NCI-H2029 (cell line): ENCODE results near the gene ZBTB46.
"Not testable (repeated sequence)": the region's sequence is repeated elsewhere in the genome, so short reads cannot be mapped to it uniquely, and the experiment has no call there.

Experiments
- DNase-seq: peaks from one replicate; lab custom pipeline; 2025; lab: John Stamatoyannopoulos, UW

ZBTB46 gene, protein sequence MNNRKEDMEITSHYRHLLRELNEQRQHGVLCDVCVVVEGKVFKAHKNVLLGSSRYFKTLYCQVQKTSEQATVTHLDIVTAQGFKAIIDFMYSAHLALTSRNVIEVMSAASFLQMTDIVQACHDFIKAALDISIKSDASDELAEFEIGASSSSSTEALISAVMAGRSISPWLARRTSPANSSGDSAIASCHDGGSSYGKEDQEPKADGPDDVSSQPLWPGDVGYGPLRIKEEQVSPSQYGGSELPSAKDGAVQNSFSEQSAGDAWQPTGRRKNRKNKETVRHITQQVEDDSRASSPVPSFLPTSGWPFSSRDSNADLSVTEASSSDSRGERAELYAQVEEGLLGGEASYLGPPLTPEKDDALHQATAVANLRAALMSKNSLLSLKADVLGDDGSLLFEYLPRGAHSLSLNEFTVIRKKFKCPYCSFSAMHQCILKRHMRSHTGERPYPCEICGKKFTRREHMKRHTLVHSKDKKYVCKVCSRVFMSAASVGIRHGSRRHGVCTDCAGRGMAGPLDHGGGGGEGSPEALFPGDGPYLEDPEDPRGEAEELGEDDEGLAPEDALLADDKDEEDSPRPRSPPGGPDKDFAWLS

DNA sequence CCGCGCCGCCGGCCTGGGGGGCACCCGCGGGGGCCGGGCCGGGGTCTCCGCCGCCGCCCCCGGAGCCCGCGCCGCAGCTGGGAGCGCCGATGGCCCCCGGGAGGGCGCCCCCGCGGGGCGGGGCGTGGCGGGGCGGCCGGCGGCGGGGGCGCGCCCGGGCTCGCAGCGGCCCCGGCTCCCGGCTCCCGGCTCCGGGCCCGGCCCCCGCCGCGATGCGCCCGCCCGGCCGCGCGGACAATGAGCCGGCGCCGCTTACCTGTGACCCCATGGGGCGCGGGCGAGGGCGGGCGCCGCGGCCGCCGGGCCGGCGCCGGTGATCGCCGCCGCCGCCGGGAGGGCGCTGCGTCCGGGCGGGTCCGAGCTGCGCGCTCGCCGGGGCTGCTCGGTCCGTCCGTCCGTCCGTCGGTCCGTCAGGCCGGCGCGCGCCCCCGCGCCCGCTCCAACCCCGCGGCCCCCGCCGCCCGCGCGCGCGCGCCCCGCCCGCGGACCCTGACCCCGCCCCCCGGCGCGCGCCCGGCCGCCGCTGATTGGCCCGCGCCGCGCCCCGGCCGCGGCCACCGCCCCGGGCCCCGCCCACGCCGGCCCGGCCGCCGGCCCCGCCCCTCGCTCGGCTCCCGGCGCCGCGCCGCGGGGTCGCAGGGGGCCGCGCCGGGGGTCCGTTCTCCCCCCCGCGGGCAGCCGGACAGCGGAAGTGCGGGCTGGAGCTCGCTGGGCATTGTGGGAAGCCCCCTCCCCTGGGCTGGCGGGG, at the start of gene ZBTB46:
Gene ZBTB46 (minus strand): TSS at position 424 of the 748 bp plus-strand sequence. CDS start 40,507 bp downstream, outside the sequence.
- DNase-seq = no peak

DNA sequence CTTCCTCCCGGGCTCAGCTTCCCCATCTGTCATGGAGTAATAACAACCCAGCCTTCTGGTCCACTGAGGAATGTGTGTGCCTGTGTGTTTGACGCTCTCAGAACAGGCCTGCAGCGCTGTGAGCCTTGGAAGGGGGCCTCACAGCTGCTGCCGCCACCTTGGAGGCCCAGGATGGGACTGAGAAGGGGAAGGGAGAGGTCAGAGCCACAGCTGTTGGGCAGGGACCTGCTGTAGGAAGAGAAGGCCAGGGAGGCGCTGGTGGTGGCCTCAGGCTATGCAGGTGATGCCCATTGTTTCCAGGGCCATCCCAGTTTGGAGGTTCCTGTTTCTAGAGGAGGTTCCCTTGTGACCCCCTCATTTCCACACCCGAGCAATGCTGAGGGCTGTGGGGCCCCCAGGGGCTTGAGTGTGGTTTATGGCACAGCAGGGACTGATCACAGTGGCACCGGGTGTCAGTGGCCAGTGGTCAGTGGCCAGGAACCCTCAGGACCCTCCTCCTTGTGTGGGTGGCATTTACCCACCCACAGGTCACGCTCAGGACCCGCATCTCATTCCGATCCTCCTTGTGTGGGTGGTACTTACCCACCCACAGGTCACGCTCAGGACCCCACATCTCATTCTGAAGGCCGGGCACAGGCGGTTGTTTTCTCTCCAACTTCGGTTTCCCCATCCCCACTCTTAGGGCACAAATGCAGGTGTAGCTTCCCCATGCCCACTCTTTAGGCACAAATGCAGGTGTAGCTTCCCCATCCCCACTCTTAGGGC, 48.0 kb upstream of the ZBTB46 start:
- no peak for DNase-seq

DNA sequence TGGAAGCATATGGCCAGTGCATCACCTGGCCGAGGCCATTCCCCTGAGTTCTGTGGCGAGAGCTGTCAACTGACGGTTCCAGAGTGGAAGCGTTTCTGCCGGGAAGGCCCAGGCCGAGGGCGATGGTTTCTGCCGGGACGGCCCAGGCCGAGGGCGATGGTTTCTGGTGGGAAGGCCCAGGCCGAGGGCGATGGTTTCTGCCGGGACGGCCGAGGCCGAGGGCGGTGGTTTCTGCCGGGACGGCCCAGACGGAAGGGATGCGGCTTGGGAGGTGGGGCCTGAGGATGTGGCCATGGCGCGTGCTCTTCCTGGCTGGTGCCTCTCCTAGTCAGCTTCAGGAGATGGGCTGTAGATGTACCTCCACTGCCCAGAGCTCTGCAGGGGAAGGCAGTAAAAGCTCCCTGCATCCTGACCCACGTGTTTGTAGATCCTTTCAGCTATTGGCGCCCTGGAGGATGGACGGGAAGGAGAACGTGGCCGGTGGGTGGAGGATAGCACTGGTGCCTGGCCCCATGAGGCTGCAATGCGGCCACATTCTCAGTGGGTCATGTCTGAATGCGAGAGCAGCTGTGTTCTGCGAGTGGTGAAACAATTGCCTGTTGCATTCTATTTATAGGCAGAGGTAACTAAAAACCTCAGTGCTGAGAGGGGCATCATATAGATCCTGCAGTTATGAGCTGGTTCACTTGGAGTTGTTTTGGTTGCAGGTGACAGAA, 46.8 kb upstream of the ZBTB46 start:
- DNase-seq = no peak

DNA sequence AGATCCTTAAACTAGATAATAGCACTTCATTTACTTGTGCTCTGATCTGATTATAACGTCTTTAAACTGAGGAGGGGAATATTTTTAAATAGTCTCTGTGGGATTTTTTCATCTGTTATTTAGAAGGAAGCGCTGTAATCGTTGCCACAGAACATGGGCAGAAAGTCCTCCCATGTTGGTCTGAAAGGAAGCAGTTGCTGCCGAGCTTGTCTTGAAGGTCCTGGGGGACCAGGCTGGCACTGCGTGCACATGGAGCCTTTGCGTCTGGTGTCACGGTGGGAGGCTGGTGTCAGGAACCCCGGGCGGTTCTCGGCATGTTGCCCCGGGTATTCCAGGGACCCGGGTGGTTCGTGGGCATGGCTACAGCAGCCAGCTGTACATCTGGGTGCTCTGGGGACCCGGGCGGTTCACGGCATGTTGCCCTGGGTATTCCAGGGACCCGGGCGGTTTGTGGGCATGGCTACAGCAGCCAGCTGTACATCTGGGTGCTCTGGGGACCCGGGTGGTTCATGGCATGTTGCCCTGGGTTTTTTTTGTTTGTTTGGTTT, 45.5 kb upstream of the ZBTB46 start:
- DNase-seq = no peak

DNA sequence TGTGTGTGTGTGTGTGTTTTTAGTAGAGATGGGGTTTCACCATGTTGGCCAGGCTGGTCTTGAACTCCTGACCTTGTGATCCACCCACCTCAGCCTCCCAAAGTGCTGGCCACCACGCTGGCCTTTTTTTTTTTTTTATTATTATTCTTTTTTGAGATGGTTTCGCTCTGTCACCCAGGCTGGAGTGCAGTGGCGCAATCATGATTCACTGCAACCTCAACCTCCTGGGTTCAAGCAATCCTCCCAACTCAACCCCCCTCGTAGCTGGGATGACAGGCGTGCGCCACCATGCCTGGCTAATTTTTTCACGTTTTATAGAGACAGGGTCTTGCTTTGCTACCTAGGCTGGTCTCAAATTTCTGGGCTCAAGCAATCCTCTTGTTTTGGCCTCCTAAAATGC, 43.2 kb upstream of the ZBTB46 start:
- not testable (repeated sequence) for DNase-seq

DNA sequence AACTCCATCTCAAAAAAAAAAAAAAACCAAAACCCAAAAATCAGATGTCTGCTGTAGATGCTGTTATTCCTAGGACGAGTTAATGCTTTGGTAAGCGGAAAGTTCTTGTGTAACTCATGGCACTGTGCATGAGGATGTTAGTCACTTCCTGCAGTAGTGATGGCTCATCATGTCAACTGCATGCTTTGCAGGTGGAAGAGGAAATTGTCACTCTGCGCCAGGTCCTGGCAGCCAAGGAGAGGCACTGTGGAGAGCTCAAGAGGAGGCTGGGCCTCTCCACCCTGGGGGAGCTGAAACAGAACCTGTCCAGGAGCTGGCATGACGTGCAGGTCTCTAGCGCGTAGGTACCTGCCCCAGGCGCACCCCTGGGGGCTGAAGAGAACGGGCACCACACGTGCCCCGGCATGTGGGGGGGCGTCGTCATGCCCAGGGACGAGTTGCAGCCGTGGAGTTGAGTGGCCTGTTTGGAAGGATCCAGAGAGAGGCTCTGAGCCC, 42.5 kb upstream of the ZBTB46 start:
- DNase-seq = no peak

DNA sequence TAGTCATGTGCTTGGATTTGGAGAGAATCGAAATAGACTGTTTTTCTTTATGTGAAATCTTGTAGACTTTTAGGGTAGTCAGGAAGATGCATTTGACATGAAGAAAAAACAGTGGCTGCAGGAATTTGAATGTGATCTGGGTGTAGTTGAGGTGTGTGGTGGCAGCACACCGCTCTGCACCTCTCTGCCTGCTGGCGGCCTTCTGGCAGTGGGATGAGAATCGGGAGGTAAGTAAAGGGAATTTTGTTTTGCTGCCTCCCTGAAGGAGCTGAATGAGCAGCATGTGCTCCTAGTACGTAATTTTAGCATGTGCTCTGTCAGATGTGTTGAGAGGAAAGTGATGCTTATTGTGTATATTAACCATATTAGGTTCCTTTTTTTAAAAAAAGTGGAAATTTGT, 37.2 kb upstream of the ZBTB46 start:
- DNase-seq = no peak

DNA sequence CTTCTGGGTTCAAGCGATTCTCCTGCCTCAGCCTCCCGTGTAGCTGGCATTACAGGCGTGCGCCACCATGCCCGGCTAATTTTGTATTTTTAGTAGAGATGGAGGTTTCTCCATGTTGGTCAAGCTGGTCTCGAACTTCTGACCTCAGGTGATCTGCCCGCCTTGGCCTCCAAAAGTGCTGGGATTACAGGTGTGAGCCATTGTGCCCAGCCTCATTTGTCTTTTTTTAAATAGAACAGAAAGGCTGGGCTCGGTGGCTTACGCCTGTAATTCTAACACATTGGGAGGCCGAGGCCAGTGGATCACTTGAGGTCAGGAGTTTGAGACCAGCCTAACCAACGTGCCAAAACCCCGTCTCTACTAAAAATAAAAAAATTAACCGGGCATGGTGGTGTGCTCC, 36.0 kb upstream of the ZBTB46 start:
- DNase-seq = not testable (repeated sequence)

DNA sequence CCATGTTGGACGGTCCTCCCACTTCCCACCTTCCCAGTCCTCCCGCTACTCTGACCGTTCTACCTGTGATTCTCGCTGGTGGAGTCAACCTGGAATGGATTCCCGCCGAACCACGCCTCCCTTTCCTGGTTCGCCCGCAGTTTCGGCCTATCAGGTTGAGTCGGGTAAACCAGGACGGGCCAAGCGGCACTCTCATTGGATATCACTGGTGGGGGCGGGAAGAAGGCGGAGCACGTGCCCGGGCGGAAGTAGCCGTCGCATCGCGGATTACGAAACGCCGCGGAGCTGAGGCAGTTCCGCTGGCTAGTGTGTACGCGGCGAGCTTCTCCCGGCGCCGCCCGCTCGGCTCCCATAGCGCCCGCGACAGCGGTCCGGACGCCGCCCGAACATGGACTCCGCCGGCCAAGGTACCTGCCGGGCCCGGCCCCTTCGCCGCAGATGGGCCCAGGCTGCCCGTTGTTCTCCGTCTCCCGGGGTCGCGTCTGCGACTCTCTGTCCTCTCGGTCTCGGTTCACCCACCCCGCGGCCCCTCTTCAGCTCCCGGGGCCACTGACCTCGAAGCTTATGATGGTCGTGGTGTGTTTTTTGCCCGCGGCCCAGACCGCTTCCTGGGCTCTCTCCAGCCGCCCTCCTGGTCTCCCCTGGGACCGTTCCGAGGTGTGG, 34.0 kb upstream of the ZBTB46 start, which contains the start of gene TPD52L2:
Gene TPD52L2 (plus strand): TSS at position 293 of the 663 bp plus-strand sequence. CDS start 96 bp downstream, at position 389.
- peak; percentile 99 for DNase-seq

DNA sequence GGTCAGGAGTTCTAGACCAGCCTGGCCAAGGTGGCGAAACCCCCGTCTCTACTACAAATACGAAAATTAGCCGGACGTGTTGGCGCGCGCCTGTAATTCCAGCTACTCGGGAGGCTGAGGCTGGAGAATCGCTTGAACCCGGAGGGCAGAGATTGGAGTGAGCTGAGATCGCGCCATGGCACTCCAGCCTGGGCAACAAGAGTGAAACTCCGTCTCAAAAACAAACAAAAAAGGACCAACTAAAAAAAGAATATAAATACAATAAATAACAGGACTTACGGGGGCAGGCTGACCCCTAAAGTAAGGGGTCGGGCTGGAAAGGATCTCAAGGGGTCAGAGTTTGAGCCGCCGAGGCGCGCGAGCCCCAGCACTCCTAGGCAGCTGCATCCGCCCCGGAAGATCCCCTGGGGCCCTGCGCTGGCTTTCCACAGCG, 33.5 kb upstream of the ZBTB46 start:
- no peak for DNase-seq

DNA sequence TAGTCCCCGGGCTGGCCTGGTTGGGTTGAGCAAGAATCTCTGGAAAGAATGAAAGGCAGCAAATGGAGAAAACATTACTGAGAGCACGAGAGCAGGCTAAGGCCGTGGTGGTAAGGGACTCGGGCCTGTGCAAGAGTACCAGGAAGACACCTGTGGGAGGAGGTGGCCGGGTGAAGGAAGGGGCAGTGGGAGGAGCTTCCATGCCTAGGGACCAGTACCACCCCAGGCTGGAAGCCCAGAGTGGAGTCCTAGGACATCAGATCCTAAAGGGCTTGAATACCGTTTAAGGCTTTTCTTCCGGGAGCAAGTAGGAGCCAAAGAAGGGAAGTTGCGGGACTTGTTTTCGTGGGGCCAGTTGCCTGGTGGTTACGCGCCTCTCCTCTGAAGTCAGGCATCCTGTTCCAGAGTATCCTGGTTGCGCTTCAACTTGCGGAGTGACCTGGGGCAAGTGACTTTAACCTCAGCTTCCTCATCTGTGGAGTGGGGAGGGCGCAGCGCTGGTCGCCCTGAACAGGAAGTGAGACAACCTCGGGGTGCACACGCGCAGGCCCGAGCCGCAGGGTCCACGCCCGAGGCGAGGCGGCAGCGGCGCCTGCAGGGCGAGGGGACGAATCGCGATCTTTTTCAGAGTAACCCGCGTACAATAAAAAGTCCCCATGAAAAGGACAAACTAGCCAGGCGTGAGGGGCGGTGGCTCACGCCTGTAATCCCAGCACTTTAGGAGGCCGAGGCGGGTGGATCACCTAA, 32.9 kb upstream of the ZBTB46 start:
- DNase-seq = peak; percentile 65

DNA sequence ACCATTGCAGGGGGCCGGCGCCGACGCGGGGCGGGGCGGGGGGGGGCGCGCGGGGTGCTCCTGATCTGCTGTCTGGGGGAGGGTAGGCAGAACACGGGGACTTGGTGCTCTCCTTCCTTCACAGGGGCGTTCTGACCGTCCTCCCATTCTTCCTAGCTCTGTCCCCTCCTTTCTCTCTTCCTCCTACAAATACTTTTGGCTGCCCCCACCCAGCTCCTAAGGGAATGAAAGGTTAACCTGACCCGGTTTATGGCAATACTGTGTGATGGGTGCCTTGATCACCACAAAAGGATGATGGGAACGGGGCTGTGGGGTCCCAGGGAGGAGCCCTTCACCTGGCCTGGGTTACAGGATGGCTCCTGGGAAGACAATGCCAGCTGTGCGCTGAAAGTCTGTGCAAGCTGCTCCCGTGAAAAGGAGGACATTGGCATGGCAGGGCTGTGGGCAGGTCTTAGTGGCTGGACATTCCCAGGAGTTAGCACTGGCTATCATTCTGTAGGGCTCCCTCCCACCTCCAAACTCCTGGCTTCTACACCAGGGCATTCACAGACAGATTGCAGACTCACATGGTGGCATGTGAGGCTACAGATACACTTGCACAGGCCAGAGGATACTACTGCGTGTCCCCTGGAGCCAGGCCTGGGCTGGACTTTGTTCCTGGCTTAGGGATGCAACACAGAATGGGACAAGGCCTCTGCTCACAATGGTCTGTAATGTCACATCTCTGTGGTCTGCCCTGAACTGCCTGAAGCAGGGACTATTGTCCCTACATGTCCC, 32.1 kb upstream of the ZBTB46 start:
- no peak for DNase-seq

DNA sequence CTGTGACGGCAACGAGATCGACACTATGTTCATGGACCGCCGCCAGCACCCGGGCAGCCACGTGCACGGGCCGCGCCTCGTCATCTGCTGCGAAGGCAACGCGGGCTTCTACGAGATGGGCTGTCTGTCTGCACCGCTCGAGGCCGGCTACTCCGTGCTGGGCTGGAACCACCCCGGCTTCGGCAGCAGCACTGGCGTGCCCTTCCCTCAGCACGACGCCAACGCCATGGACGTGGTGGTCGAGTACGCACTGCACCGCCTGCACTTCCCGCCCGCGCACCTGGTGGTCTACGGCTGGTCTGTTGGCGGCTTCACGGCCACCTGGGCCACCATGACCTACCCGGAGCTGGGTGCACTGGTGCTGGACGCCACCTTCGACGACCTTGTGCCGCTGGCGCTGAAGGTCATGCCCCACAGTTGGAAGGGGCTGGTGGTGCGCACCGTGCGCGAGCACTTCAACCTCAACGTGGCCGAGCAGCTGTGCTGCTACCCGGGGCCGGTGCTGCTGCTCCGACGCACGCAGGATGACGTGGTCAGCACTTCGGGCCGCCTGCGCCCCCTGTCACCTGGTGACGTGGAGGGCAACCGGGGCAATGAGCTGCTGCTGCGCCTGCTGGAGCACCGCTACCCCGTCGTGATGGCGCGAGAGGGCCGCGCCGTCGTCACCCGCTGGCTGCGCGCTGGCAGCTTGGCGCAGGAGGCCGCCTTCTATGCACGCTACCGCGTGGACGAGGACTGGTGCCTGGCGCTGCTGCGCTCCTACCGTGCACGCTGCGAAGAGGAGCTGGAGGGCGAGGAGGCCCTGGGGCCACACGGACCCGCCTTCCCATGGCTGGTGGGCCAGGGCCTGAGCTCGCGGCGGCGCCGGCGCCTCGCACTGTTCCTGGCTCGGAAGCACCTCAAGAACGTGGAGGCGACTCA, 31.2 kb upstream of the ZBTB46 start:
- DNase-seq = no peak

DNA sequence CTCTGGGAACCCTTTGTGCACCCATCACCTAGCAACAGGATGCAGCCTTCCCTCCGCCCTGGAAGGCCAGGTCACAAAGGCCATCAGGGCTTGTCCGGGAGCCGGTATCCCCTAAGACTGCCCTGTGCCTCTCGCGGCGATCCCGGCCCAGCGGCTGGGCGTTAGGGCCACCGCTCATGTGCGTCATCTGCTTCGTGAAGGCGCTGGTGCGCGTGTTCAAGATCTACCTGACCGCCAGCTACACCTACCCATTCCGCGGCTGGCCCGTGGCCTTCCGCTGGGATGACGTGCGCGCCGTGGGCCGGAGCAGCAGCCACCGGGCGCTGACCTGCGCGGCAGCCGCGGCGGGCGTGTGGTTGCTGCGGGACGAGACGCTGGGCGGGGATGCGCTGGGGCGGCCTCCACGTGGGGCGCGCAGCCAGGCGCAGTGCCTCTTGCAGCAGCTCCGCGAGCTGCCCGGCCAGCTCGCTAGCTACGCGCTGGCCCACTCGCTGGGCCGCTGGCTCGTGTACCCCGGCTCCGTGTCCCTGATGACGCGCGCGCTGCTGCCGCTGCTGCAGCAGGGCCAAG, 30.4 kb upstream of the ZBTB46 start, which contains the start of gene ABHD16B:
Gene ABHD16B (plus strand): TSS at position 134 of the 570 bp plus-strand sequence. CDS start 43 bp downstream, at position 177.
- DNase-seq = no peak

DNA sequence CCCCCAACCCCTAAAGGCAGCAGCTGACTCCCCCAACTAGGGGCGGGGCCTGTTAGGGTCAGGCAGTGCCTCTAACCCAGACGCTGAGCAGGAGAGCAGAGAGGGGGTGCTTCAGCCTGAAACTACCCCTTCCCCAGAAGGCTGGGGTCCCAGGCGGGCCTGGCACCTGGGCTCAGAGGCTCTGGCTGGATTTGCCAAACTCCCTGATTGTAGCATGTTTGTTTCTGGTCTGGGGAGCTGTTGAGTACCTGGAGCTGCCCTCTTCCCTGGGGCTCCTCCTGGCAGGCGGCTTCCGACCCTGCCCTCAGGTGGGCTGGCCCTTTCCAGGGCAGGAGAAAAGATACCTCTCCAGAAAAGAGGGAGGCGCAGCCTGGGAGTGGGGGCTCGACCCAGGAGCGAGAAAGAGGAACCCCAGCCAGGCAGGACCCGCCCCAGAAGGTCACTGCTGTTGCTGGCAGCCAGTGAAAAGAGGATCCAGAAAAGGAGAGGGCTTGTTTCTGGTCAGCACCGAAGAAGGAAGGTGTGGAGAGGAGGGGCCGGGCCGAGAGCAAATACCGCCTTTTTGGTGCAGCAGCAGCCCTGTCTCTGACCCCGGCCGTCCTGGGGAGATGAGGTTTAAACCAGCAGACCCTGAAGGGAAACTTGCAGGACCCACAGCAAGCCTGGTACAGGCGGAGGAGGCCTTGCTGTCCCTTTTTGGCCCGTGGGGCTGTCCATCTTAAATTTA, 29.4 kb upstream of the ZBTB46 start:
- no peak for DNase-seq

DNA sequence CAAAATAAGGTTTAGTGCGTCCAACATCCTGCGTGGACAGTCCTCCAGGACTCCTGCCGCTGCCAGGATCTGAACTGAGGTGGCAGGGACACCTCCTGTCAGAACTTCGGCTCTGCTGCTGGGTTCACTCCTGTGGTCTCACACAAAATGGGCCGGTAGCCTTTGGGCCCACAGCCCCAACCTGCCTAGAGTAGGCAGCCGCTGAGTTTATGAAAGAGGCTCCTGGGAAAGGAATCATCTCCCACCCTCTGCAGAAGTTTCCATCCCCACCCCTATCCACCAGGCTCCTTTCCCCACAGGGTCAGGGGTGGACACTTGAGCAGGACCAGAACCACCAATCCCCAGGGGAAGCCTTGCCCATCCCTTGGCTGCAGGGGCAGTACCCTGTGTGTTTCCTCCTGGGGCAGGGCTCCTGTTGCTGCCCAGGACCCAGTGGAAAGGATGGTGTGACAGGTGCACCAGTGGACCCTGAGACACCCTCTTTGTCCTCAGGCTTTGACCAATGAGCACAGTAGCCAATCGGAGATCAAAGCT, 28.2 kb upstream of the ZBTB46 start:
- no peak for DNase-seq
